ENCODE data around the gene GDPGP1.

- TF ChIP-seq EP300 (IDR thresholded peaks at IDR 0.05) (no peak), CTCF (IDR thresholded peaks at IDR 0.05) (no peak), POLR2A (IDR thresholded peaks at IDR 0.05) (no peak)
Measured at GRCh38 chr15:90213122-90213817, 20.7 kb upstream of the GDPGP1 start.
